ENCODE data around the gene SLC17A5. TPM values are rescaled to one million over a fixed set of nuclear protein-coding genes. Genes with fewer than 3 reads are reported as not detected.
"Not testable (repeated sequence)": the region's sequence is repeated elsewhere in the genome, so short reads cannot be mapped to it uniquely, and the experiment has no call there.

Gene SLC17A5
- total RNA-seq, 2 experiments from 2014 or later, result 5.0 to 5.7 TPM

GRCh38 chr6:73560853-73561407 is 92.9 kb downstream of the SLC17A5 start:
- ChIA-PET POLR2A (interaction anchor here (1.3 kb wide), 1 partner anchor 40 kb away, joined by 3 read pairs; the partner anchor contains the start of gene EEF1A1), CTCF (interaction anchor here (1.1 kb wide), 1 partner anchor 12 kb away, joined by 4 read pairs; no protein-coding TSS in a partner anchor)
- no peaks in the 10 kb centered on the region for H3K9me3 Mint-ChIP-seq (ENCODE audit: insufficient read depth)
- H3K27ac Mint-ChIP-seq, result no peak overlapping the region
- DNase-seq, result no peak
- no peak for ATAC-seq
- no peak overlapping the region for H3K4me3 Mint-ChIP-seq
- H3K27me3 Mint-ChIP-seq (ENCODE audit: low read depth), result no peaks in the 10 kb centered on the region
- peaks cover 3% of the 10 kb centered on the region for H3K4me1 Mint-ChIP-seq (ENCODE audit: low read depth)
- H3K36me3 Mint-ChIP-seq (ENCODE audit: low read depth), result no peaks in the 10 kb centered on the region

GRCh38 chr6:73560182-73560732 is 93.5 kb downstream of the SLC17A5 start:
- ChIA-PET POLR2A (interaction anchor here (1.3 kb wide), 1 partner anchor 40 kb away, joined by 3 read pairs; the partner anchor contains the start of gene EEF1A1), CTCF (no interaction called here)
- DNase-seq (no peak), ATAC-seq (no peak)
- Mint-ChIP-seq H3K4me1 (ENCODE audit: low read depth) (no peaks in the 10 kb centered on the region), H3K27me3 (ENCODE audit: low read depth) (no peaks in the 10 kb centered on the region), H3K36me3 (ENCODE audit: low read depth) (no peaks in the 10 kb centered on the region), H3K4me3 (no peak overlapping the region), H3K9me3 (ENCODE audit: insufficient read depth) (no peaks in the 10 kb centered on the region), H3K27ac (no peak overlapping the region)

GRCh38 chr6:73559399-73559794 is 94.4 kb downstream of the SLC17A5 start:
- CTCF ChIA-PET, result interaction anchor here (1.1 kb wide), 1 partner anchor 11 kb away, joined by 3 read pairs; no protein-coding TSS in a partner anchor
- H3K4me1 Mint-ChIP-seq (ENCODE audit: low read depth); DNase-seq; H3K36me3 Mint-ChIP-seq (ENCODE audit: low read depth); H3K4me3 Mint-ChIP-seq; H3K27me3 Mint-ChIP-seq (ENCODE audit: low read depth); POLR2A ChIA-PET; ATAC-seq; H3K27ac Mint-ChIP-seq; H3K9me3 Mint-ChIP-seq (ENCODE audit: insufficient read depth): not testable (repeated sequence)

- ChIA-PET POLR2A (interaction anchor here (1.2 kb wide), 1 partner anchor 34 kb away, joined by 3 read pairs; no protein-coding TSS in a partner anchor), CTCF (interaction anchor here (1.1 kb wide), 1 partner anchor 11 kb away, joined by 3 read pairs; no protein-coding TSS in a partner anchor)
- Mint-ChIP-seq H3K36me3 (ENCODE audit: low read depth) (no peaks in the 10 kb centered on the region), H3K27ac (no peak overlapping the region), H3K4me3 (no peak overlapping the region), H3K27me3 (ENCODE audit: low read depth) (no peaks in the 10 kb centered on the region), H3K9me3 (ENCODE audit: insufficient read depth) (no peaks in the 10 kb centered on the region), H3K4me1 (ENCODE audit: low read depth) (no peaks in the 10 kb centered on the region)
- ATAC-seq, result no peak
- DNase-seq, result no peak
These were observed 95.0 kb downstream of the SLC17A5 start for GRCh38 chr6:73558624-73559398.

- H3K27ac Mint-ChIP-seq, result no peak overlapping the region
- no peaks in the 10 kb centered on the region for H3K36me3 Mint-ChIP-seq (ENCODE audit: low read depth)
- H3K27me3 Mint-ChIP-seq (ENCODE audit: low read depth), result no peaks in the 10 kb centered on the region
- ChIA-PET POLR2A (interaction anchor here (0.5 kb wide), 1 partner anchor 35 kb away, joined by 3 read pairs; no protein-coding TSS in a partner anchor), CTCF (interaction anchor here (0.8 to 1.5 kb wide), 3 partner anchors 30 to 54 kb away, joined by 3 read pairs; no protein-coding TSS in a partner anchor)
- ATAC-seq (no peak), DNase-seq (no peak)
- H3K4me3 Mint-ChIP-seq, result no peak overlapping the region
- H3K4me1 Mint-ChIP-seq (ENCODE audit: low read depth), result no peaks in the 10 kb centered on the region
- no peaks in the 10 kb centered on the region for H3K9me3 Mint-ChIP-seq (ENCODE audit: insufficient read depth)
These were observed 97.0 kb downstream of the SLC17A5 start for GRCh38 chr6:73556836-73557235.

- H3K27me3 Mint-ChIP-seq (ENCODE audit: low read depth); H3K4me1 Mint-ChIP-seq (ENCODE audit: low read depth); DNase-seq; H3K36me3 Mint-ChIP-seq (ENCODE audit: low read depth); H3K9me3 Mint-ChIP-seq (ENCODE audit: insufficient read depth); POLR2A ChIA-PET; ATAC-seq; H3K4me3 Mint-ChIP-seq; H3K27ac Mint-ChIP-seq: not testable (repeated sequence)
- CTCF ChIA-PET, result interaction anchor here (1.2 kb wide), 1 partner anchor 39 kb away, joined by 3 read pairs; no protein-coding TSS in a partner anchor
These were observed 98.3 kb downstream of the SLC17A5 start for GRCh38 chr6:73555380-73555949.

GRCh38 chr6:73551115-73551514 is 102.7 kb downstream of the SLC17A5 start:
- H3K27ac Mint-ChIP-seq; DNase-seq; H3K36me3 Mint-ChIP-seq (ENCODE audit: low read depth); H3K4me1 Mint-ChIP-seq (ENCODE audit: low read depth); ATAC-seq; H3K4me3 Mint-ChIP-seq; H3K27me3 Mint-ChIP-seq (ENCODE audit: low read depth); H3K9me3 Mint-ChIP-seq (ENCODE audit: insufficient read depth): not testable (repeated sequence)
- ChIA-PET POLR2A (interaction anchor here (0.6 kb wide), 1 partner anchor 36 kb away, joined by 3 read pairs; no protein-coding TSS in a partner anchor), CTCF (interaction anchor here (0.6 to 3.8 kb wide), 2 partner anchors 60 to 199 kb away, joined by 3 to 15 read pairs; no protein-coding TSS in a partner anchor)

GRCh38 chr6:73548458-73549446 is 105.0 kb downstream of the SLC17A5 start:
- no peaks in the 10 kb centered on the region for H3K36me3 Mint-ChIP-seq (ENCODE audit: low read depth)
- ATAC-seq, result no peak
- H3K4me1 Mint-ChIP-seq (ENCODE audit: low read depth), result no peaks in the 10 kb centered on the region
- no peak overlapping the region for H3K27ac Mint-ChIP-seq
- CTCF ChIA-PET, result interaction anchor here (0.7 to 3.8 kb wide), 4 partner anchors 10 to 127 kb away, joined by 3 to 15 read pairs (median 4); no protein-coding TSS in a partner anchor
- POLR2A ChIA-PET, result interaction anchor here (0.6 kb wide), 1 partner anchor 31 kb away, joined by 3 read pairs; no protein-coding TSS in a partner anchor
- H3K27me3 Mint-ChIP-seq (ENCODE audit: low read depth), result no peaks in the 10 kb centered on the region
- H3K9me3 Mint-ChIP-seq (ENCODE audit: insufficient read depth), result no peaks in the 10 kb centered on the region
- DNase-seq, result no peak
- no peak overlapping the region for H3K4me3 Mint-ChIP-seq

- CTCF ChIA-PET, result no interaction called here
- H3K9me3 Mint-ChIP-seq (ENCODE audit: insufficient read depth), result no peaks in the 10 kb centered on the region
- no peak overlapping the region for H3K4me3 Mint-ChIP-seq
- no peak for DNase-seq
- POLR2A ChIA-PET, result no interaction called here
- H3K36me3 Mint-ChIP-seq (ENCODE audit: low read depth), result no peaks in the 10 kb centered on the region
- no peaks in the 10 kb centered on the region for H3K4me1 Mint-ChIP-seq (ENCODE audit: low read depth)
- ATAC-seq, result no peak
- no peak overlapping the region for H3K27ac Mint-ChIP-seq
- no peaks in the 10 kb centered on the region for H3K27me3 Mint-ChIP-seq (ENCODE audit: low read depth)
These were observed 106.8 kb downstream of the SLC17A5 start for GRCh38 chr6:73547036-73547435.
